ENCODE data around the gene ACP1. TPM values are rescaled to one million over a fixed set of nuclear protein-coding genes. Genes with fewer than 3 reads are reported as not detected.

The ACP1 gene
- total RNA-seq = 111 and 112 TPM in 2 replicates

DNA sequence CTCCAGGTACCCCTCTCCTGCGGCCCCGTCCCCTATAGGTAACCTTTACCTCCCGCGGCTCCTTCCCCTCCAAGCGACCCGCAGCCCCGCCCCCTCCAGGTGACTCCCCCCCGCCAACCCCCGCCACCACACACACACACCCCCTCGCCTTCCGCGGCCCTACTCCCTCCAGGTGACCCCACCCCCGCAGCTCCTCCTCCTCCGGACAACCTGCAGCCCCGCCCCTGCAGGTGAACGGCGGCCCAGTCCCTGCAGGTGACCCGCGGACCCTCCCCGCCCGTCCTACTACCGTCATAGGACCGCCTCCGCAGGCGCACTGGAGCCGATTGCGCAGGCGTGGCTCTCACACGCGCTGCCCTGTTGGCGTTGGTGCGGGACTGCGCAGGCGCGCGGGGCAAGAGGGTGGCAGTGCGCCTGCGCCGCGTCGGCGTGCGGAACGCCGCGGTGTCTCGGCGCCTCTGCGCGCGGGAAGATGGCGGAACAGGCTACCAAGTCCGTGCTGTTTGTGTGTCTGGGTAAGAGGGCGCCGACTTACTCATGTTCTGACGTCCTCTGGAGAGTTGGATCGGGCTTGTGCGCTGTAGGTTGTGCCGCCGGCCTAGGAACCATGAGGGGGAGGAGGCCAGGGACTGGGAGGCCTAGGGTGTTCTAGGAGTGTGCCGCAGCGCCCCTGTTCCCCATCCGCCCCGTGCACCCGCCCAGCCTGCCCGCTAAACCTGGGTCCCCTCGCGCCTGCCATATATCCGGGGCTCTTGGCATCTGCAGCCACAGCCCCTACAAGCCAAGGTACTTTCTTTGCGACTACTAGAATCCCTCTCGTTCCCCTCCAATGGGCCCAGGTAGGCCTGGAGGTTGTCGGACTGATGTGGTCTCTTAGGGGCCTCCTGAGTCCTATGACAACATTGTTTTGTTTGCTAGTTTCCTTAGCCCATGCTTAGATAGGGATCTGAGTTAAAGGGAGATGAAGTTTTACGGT is at the start of gene ACP1:
TSS of gene ACP1 (plus strand) at position 455 of the 976 bp plus-strand sequence. CDS start at position 473, 18 bp downstream.

DNA sequence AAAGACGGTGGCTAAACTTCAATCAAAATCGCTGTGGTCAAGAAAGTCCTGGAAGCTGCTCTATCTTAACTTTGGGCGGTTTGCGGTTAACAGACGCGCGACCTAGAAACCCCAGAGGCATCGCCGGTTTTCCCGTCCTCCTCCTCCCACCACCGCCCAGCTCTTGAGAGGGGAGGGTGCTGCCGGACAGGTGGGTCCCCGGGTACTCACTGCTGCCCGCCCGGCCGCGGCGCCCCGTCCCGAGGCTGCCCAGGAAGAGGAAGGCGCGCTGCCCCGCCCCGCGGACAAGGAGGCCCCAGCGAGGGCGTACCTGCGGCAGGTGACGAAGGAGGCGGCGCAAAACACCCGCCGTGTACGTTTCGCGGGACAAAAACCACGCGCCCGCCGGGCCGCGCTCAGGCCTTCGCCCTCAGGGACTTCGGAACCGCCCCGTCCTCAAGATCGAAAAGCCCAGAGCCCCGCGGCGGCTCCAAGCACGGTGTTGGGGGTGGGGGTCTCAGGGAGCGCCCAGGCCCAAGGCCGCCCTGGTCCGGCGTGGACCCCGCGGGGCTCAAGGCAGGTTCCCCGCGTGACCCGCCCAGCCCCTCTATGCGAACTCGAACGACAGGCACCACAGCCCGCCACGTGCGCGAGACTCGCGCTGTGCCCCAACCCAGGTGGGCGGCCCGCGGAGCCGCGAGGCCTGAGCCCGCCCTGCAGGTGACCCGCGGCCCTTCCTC is 814 bp upstream of the ACP1 start, which contains the start of gene SH3YL1:
TSS of gene SH3YL1 (minus strand) at position 259 of the 719 bp plus-strand sequence. CDS start at position 211, 48 bp downstream.

GRCh38 chr2:287911-288757 is 23.4 kb downstream of the ACP1 start, which contains the start of gene ALKAL2:
ALKAL2 (minus strand) TSS chr2:288091; CDS start chr2:287835, 256 bp downstream.

Other genes with a start within 250 kb of the ACP1 start
- under 0.01 and 0.05 TPM in 2 replicates for gene FAM110C, start 218.4 kb upstream of the ACP1 start, total RNA-seq
- gene SH3YL1, start 915 bp upstream of the ACP1 start, total RNA-seq = 53.7 and 61.0 TPM in 2 replicates
- gene ALKAL2, start 23.1 kb downstream of the ACP1 start, total RNA-seq = not detected in 2 replicates